Muscle layer of colon (tissue), 2 donors: ENCODE measurements around the gene EPN2.

ENCODE experiments used
- H3K27ac ChIP-seq: one replicate; pipeline ENCODE4 v1.7.0; 2013; ENCODE audit warnings: low read depth, mild to moderate bottlenecking, low read length, moderate library complexity
- H3K27me3 ChIP-seq, 2 donors: one replicate each; pipeline ENCODE4 v1.7.0; 2013; ENCODE audit warnings: low read length in 2 of 2, mild to moderate bottlenecking in 2 of 2; ENCODE audit not compliant: insufficient read depth in 2 of 2, control insufficient read depth in 1 of 2
- H3K36me3 ChIP-seq: one replicate; pipeline ENCODE4 v1.7.0; 2013; ENCODE audit warnings: mild to moderate bottlenecking, low read length; ENCODE audit not compliant: insufficient read depth
- H3K4me1 ChIP-seq: one replicate; pipeline ENCODE4 v1.7.0; 2013; ENCODE audit warnings: mild to moderate bottlenecking, low read length; ENCODE audit not compliant: insufficient read depth
- H3K4me3 ChIP-seq, 2 donors: one replicate each; pipeline ENCODE4 v1.7.0; 2013; ENCODE audit warnings: low read length in 2 of 2, low read depth in 1 of 2, mild to moderate bottlenecking in 1 of 2, moderate library complexity in 1 of 2
- H3K9ac ChIP-seq: one replicate; pipeline ENCODE4 v1.7.0; 2013; ENCODE audit warnings: low read length
- H3K9me3 ChIP-seq: one replicate; pipeline ENCODE4 v1.7.0; 2013; ENCODE audit warnings: mild to moderate bottlenecking, low read length
- donor health status: abdominal sarcoma.
- donor health status: Adenocarcinoma of cecum.

EPN2 gene

DNA sequence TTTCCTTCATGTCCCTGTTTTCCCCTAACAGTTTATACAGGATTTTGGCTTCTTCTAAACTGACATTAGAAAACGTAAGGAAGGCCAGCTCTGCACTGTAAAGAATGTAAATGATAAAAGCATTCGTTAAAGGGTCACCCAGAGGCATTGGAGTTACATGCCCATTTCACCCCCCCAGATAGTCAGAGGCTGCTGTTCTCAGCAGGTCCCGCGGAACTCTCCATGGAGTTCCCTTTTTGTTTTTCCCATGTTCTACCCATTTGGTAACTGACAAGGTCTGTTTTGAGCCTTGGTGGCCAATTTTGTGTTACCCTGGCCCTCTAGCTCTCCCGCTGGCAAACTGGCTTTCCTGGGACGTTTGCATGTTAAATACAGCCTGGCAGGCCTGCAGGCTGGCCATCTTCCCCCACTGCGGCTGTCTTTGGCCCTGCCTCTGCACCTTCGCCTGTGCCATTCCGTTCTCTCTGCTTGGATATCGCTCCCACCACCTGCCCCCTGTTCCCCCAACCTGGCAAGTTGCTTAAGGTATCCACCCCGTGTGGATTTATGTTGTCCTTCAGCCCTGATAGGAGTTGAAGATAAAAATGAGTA lies 49.7 kb downstream of the EPN2 start:
- Histone ChIP-seq H3K36me3 (peaks cover 10% of the 10 kb centered on the region), H3K4me3 (no peak overlapping the region), H3K9me3 (no peaks in the 10 kb centered on the region), H3K9ac (no peak overlapping the region), H3K4me1 (peaks cover 62% of the 10 kb centered on the region), H3K27me3 (no peaks in the 10 kb centered on the region), H3K27ac (peak overlapping the region; percentile 57)

DNA sequence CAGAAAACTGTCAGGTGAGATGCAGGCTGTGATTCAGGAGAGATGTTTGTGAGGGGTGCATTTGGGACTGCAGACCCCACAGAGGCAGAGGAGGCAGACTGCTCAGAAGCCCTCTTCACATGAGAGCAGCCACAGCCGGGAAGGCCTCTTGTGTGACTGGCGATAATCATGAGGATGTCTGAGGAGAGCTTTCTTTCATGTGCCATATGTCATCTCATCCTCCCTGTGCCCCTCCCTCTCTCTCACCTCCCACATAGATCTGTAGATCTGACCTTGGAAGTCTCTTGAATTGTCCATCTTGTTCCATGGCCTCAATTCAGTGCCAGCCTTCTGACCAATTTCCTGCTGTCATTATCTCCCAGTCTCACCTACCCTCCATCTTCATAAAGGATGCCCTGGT lies 50.5 kb downstream of the EPN2 start:
- Histone ChIP-seq H3K27ac (peak overlapping the region; percentile 57), H3K4me3 (no peak overlapping the region), H3K36me3 (peaks cover 10% of the 10 kb centered on the region), H3K4me1 (peaks cover 63% of the 10 kb centered on the region), H3K9me3 (no peaks in the 10 kb centered on the region), H3K27me3 (no peaks in the 10 kb centered on the region), H3K9ac (no peak overlapping the region)

DNA sequence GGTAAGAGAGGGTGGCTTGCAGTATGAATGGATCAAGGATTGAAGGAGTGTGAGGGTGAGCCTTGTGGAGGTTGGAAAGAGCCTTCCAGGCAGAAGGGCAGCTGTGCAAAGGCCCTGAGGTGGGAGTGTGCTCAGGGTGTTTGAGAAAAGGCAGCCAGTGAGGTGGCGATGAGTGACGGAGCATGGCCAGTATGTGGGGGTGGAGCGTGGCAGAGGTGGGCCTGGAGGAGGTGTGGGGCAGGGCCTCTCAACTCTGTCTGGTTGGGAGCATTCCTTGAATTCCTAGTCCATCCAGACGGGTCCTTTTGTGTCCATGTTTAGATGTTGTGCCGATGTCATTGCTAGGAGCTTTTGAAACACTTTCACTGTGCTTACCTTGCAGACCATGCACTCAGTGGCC lies 51.3 kb downstream of the EPN2 start:
- no peaks in the 10 kb centered on the region for H3K9me3 ChIP-seq
- H3K27ac ChIP-seq, result no peak overlapping the region
- H3K36me3 ChIP-seq, result peaks cover 9% of the 10 kb centered on the region
- H3K4me3 ChIP-seq, result no peak overlapping the region
- H3K4me1 ChIP-seq, result peaks cover 63% of the 10 kb centered on the region
- H3K9ac ChIP-seq, result no peak overlapping the region
- H3K27me3 ChIP-seq, result no peaks in the 10 kb centered on the region

DNA sequence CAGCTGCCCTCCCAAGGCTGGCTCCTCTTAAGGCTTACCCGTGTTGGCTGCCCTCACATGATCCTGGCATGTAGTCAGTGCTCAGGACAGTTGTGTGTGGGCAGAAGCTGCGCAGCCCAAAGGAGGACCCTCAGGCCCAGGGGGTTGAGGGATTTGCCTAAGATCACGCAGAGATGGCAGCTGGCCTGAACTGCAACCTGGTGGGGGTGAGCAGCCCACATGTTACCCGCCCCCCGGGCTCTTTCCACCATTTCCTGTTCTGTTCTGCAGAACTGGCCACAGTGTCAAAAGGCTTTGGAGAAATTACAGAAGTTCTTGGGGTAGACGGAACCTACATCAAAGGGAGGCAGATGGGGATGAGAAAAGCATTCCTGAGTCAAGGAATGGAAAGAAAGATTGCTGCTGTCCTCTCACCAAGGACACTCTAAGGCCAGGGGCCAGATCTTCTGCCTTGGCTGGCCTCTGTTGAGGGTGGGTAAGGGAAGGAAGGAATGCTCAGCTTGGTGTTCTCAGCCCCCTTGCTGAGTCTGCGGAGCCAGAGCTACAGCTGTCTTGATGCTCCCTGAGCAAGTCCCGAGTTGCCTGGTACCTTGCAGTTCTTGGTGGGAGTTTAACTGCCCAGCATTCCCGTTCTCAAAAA lies 53.0 kb downstream of the EPN2 start:
- no peaks in the 10 kb centered on the region for H3K36me3 ChIP-seq
- peaks cover 53% of the 10 kb centered on the region for H3K4me1 ChIP-seq
- H3K27ac ChIP-seq, result no peak overlapping the region
- no peaks in the 10 kb centered on the region for H3K27me3 ChIP-seq
- no peaks in the 10 kb centered on the region for H3K9me3 ChIP-seq
- H3K9ac ChIP-seq, result no peak overlapping the region
- H3K4me3 ChIP-seq, result no peak overlapping the region

DNA sequence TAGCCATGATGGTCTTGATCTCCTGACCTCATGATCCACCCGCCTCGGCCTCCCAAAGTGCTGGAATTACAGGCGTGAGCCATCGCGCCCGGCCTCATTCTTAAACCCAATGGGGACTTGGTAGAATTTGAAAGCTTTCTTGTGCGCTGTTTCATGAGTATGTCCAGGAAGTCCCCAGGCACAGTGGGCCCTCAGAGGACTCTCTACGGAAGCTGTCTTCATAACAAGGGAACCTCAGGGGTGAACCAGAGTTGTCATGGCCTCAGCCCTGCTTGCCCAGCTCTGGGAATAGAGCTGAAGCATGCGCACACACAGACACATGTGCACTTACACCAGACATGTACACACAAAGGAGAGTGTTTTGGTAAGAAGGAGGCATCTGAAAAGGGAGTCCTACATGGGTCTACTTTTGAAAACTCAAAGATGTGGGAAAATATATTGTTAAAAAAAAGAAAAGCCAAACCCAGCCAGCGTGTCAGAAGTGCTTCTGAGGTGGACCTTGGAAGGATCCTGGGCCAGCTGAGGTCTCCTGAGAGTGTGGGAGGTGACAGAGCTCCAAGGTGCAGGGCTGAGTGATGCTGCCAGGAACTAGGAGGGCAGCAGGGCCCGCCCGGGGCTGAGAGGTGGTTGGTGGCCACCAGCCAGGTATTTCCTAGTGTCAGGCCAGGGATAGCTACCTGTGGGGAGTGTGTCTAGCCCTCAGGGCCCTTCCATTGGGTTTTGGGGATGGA lies 54.6 kb downstream of the EPN2 start:
- no peak overlapping the region for H3K27ac ChIP-seq
- peaks cover 49% of the 10 kb centered on the region for H3K4me1 ChIP-seq
- H3K9ac ChIP-seq, result no peak overlapping the region

DNA sequence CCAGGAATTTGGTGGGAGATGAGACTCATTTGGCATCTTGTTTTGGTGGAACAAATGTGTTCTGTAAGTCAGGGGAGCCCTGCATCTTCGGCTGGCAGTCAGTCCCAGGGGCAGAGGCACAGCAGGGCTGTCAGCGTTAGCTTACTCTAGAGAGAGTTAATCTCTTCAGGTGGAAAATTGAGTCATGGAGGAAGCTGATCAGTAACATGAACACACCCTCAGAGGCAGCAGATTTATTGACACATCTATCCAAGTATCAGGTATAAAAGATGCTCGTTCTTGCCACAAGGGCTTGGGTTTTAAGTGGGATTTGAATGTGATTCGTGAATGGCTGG lies 55.2 kb downstream of the EPN2 start:
- Histone ChIP-seq H3K9me3 (no peaks in the 10 kb centered on the region), H3K4me1 (peaks cover 49% of the 10 kb centered on the region), H3K9ac (no peak overlapping the region), H3K4me3 (no peak overlapping the region), H3K27me3 (no peaks in the 10 kb centered on the region), H3K36me3 (no peaks in the 10 kb centered on the region), H3K27ac (no peak overlapping the region)

More for the DNA sequence above, 54.6 kb downstream of the EPN2 start:
- no peaks in the 10 kb centered on the region for H3K9me3 ChIP-seq
- no peak overlapping the region for H3K4me3 ChIP-seq
- H3K27me3 ChIP-seq, result no peaks in the 10 kb centered on the region
- H3K36me3 ChIP-seq, result no peaks in the 10 kb centered on the region

DNA sequence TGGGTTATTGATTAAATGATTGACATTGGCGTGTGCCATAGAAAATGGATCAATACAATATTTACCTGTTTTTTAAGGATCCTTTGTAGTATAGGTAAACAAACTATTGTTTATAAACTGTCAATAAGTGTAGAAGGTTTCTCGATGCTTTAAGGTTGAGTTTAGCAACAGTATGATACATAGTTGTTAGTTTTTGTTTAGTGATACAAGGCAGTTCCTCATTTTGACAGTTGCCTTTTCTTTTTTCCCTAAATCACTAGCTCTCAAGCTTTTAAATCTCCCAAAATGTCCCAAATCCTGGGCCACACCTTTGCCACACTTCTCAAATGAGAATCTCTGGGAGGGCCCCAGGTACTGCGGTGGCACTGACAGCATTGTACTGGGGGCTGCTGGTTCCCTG lies 57.3 kb downstream of the EPN2 start:
- Histone ChIP-seq H3K27me3 (no peaks in the 10 kb centered on the region), H3K4me1 (peaks cover 57% of the 10 kb centered on the region), H3K9me3 (no peaks in the 10 kb centered on the region), H3K36me3 (no peaks in the 10 kb centered on the region), H3K27ac (no peak overlapping the region), H3K4me3 (no peak overlapping the region), H3K9ac (no peak overlapping the region)

DNA sequence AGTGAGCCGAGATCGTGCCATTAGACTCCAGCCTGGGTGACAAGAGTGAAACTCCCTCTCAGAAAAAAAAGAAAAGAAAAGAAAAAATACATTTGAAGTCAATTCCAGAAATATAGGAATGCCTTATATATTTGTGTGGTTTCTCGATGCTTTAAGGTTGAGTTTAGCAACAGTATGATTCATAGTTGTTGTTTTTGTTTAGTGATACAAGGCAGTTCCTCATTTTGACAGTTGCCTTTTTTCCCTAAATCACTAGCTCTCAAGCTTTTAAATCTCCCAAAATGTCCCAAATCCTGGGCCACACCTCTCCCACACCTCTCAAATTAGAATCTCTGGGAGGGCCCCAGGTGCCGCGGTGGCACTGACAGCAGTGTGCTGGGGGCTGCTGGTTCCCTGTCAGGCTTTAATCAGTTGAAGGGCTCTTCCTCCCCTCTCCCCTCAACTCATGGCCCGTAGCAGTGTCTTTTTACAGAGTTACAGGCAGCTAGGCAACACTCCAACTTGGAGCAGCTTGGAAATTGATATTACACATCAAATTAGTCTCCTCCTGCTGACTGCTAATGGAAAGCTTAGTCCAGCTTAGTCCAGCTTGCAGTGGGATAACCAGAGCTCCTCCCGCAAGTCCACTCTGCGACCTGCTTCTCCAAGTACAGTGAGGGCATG lies 58.4 kb downstream of the EPN2 start:
- peaks cover 56% of the 10 kb centered on the region for H3K4me1 ChIP-seq
- H3K36me3 ChIP-seq, result no peaks in the 10 kb centered on the region
- no peak overlapping the region for H3K27ac ChIP-seq
- no peak overlapping the region for H3K9ac ChIP-seq
- no peak overlapping the region for H3K4me3 ChIP-seq
- H3K9me3 ChIP-seq, result no peaks in the 10 kb centered on the region
- no peaks in the 10 kb centered on the region for H3K27me3 ChIP-seq

DNA sequence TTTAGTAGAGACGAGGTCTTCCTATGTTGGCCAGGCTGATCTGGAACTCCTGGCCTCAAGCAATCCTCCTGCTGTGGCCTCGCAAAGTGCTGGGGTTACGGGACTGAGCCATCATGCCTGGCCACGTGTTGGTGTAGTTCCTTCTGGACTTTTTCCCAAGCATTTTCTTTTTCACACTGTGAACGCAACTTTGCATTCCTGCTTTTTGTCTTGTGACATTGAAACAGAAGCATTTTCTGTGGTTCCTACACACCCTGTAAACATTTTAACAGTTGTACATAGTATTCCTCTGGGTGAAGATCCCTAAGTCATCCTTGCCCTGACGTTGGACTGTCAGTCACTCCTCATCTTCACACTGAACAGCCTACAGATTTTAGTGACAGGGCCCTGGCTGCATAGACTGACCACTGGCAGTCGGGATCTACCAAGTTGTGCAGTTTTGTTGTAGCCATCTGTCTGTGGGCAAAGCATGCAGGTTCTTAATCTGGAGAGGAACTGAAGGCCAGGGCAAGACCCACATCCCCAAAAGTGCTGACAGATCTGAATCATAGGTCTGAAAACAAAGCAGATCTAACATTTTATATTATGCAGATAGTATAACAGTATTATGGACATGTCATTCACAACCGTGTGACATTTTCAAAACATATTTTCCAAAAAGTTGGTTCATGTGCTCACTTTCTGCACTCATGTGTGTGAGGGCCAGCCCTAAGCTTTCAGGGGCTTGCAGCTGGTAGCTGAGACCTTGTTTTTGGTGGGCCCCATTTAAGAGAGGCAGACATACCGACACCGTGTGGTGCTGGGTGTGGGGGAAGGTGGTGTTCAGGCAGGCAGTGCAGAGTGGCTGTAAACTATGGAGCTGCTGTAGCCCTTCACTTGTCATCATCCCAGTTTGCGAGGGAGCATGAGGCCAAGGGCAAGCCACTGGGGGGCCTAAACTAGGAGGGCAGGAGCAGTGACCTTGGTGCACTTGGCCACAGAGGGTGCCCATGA lies 59.9 kb downstream of the EPN2 start:
- Histone ChIP-seq H3K4me1 (peaks cover 52% of the 10 kb centered on the region), H3K9me3 (no peaks in the 10 kb centered on the region), H3K9ac (no peak overlapping the region), H3K4me3 (no peak overlapping the region), H3K27me3 (no peaks in the 10 kb centered on the region), H3K36me3 (no peaks in the 10 kb centered on the region), H3K27ac (no peak overlapping the region)

DNA sequence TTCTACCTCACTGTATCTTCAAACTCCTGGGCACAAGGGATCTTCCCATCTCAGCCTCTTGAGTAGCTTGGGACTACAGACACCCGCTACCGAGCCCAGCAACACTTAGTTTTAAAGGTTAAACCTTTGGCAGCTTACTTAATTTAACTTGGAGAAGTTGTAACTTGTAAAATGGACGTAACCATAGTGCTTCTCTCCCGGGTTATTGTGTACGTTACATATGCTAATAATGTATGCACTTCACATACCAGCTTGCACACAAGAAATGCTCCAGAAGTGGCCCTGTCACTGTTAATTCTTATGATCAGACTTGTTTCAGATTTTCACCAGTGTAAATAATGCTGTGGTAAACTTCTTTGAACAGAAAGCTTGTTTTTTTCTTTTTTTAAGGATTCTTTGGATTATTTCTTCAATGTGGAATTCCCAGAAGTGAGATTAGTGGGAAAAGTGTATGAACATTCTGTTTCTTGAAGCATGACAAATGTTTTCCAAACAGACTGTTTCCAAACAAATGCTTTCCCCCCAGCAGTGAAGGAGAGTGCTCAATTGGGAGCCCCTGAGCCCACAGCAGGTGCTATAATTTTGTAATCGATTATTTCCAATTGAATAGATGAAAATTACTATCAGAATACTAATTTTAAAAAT lies 61.5 kb downstream of the EPN2 start:
- peaks cover 55% of the 10 kb centered on the region for H3K4me1 ChIP-seq
- no peak overlapping the region for H3K27ac ChIP-seq

More for the DNA sequence above, 61.5 kb downstream of the EPN2 start:
- no peaks in the 10 kb centered on the region for H3K27me3 ChIP-seq
- H3K9me3 ChIP-seq, result no peaks in the 10 kb centered on the region
- H3K4me3 ChIP-seq, result no peak overlapping the region
- H3K36me3 ChIP-seq, result peaks cover 5% of the 10 kb centered on the region
- H3K9ac ChIP-seq, result no peak overlapping the region
